K562 (cell line): ENCODE measurements around the gene MAD1L1. TPM values are rescaled to one million over a fixed set of nuclear protein-coding genes. Genes with fewer than 3 reads are reported as not detected.
A peak's percentile ranks its signal among the peaks of the same experiment; 100 is the strongest.

ENCODE experiments used
- BMI1 ChIP-seq: fragments of 150-350 bp; IDR thresholded peaks from 2 replicates; pipeline ENCODE4 v1.6.1; 2014; ENCODE audit warnings: low read length
- CCNT2 ChIP-seq: IDR thresholded peaks from 2 replicates; pipeline ENCODE4 v1.6.1; 2011; ENCODE audit warnings: borderline replicate concordance, low read depth, mild to moderate bottlenecking, moderate library complexity, mixed read lengths, low read length; ENCODE audit not compliant: insufficient read length; ENCODE audit errors: extremely low read depth
- CHCHD3 ChIP-seq: fragments of 250-450 bp; sonication (Bioruptor Pico); IDR thresholded peaks from 2 replicates; pipeline ENCODE4 v2.1.2; 2022; ENCODE audit warnings: mild to moderate bottlenecking
- CHD7 ChIP-seq: fragments of 200-600 bp; sonication (generic); IDR thresholded peaks from one replicate; pipeline ENCODE4 v1.6.1; 2012; ENCODE audit warnings: mild to moderate bottlenecking, low read depth, low read length, inconsistent platforms
- ELF4 ChIP-seq: fragments of 450-650 bp; formaldehyde crosslinking; IDR thresholded peaks from 2 replicates; pipeline ENCODE4 v1.4.0; 2022; ENCODE audit warnings: missing genetic modification characterization
- FOXA1 ChIP-seq: fragments of 450-650 bp; IDR thresholded peaks from 2 replicates; pipeline ENCODE4 v1.6.1; 2016; ENCODE audit warnings: mild to moderate bottlenecking, borderline replicate concordance
- FOXA3 ChIP-seq, 2 experiments: fragments of 450-650 bp in 1 of 2; sonication (generic) in 1 of 2; formaldehyde crosslinking; IDR thresholded peaks in 1 of 2; conservative IDR thresholded peaks in 1 of 2; 2 replicates each; pipeline versions ENCODE4 v1.4.0 to v1.8.0; 2020 to 2022; ENCODE audit warnings: mild to moderate bottlenecking in 2 of 2, missing genetic modification reagents in 1 of 2
- ILK ChIP-seq: fragments of 450-650 bp; IDR thresholded peaks from 2 replicates; pipeline ENCODE4 v1.6.1; 2016; ENCODE audit warnings: missing genetic modification characterization, low read depth, mild to moderate bottlenecking, missing compliant biosample characterization, moderate library complexity, borderline replicate concordance
- JUN ChIP-seq, 2 experiments: sonication (generic) in 1 of 2; formaldehyde crosslinking in 1 of 2; IDR thresholded peaks; 2 replicates each; pipeline versions ENCODE4 v1.6.1 to v1.8.0; 2012 to 2022; ENCODE audit warnings: borderline replicate concordance in 2 of 2, mild to moderate bottlenecking in 2 of 2, improper control_type of control experiment in 1 of 2, low read depth in 1 of 2, low read length in 1 of 2, missing genetic modification reagents in 1 of 2
- MAFF ChIP-seq: IDR thresholded peaks from 2 replicates; pipeline ENCODE4 v1.6.1; 2012; ENCODE audit warnings: low read length, improper control_type of control experiment
- MAFG ChIP-seq: fragments of 450-650 bp; conservative IDR thresholded peaks from 2 replicates; pipeline ENCODE4 v1.6.1; 2016; ENCODE audit warnings: missing genetic modification characterization, missing compliant biosample characterization
- PPARD ChIP-seq: fragments of 250-450 bp; sonication (Bioruptor Pico); IDR thresholded peaks from 2 replicates; pipeline ENCODE4 v1.8.0; 2022; ENCODE audit warnings: inconsistent platforms, mild to moderate bottlenecking, moderate library complexity
- SRSF7 ChIP-seq: fragments of 200-400 bp; formaldehyde crosslinking; optimal IDR thresholded peaks from 2 replicates; pipeline ENCODE3; 2017; ENCODE audit warnings: mild to moderate bottlenecking, low read depth, low read length
- TCF7L2 ChIP-seq: fragments of 150-350 bp; IDR thresholded peaks from 2 replicates; pipeline ENCODE4 v1.6.1; 2016; ENCODE audit warnings: low read depth, mild to moderate bottlenecking, low read length, moderate library complexity
- ZNF311 ChIP-seq: fragments of 250-450 bp; sonication (Bioruptor Pico); IDR thresholded peaks from 2 replicates; pipeline ENCODE4 v1.4.0; 2020; ENCODE audit warnings: mild to moderate bottlenecking, moderate library complexity
- ZNF644 ChIP-seq: fragments of 200-800 bp; sonication (Bioruptor generic); IDR thresholded peaks from 2 replicates; pipeline ENCODE4 v1.6.1; 2016; ENCODE audit warnings: low read depth, missing genetic modification characterization, missing compliant biosample characterization
- polyA plus RNA-seq, 8 experiments: library from polyadenylated mRNA; depleted of rRNA in 4 of 8; stranded (reverse) in 5 of 8; unstranded in 3 of 8; fragments of >200 nt; fragmentation: Nextera tagmentation in 2 of 8; fragmentation: Illumina TruSeq in 1 of 8; extraction: Ambion mirVana in 2 of 8; extraction: Trizol in 1 of 8; gene quantifications; 2 replicates each; pipeline versions ENCODE4 v1.2.1 to v1.2.3, GENCODE V29; 2011 to 2014; ENCODE audit warnings: inconsistent platforms in 1 of 8, missing spikeins in 1 of 8
- total RNA-seq, 7 experiments: library from RNA; depleted of rRNA in 6 of 7; stranded (reverse); fragments of >200 nt in 6 of 7; fragmentation: Illumina TruSeq in 2 of 7; extraction: Trizol in 2 of 7; gene quantifications; 2 replicates each; pipeline versions ENCODE4 v1.2.1 to v1.2.3, GENCODE V29; 2011 to 2021; ENCODE audit warnings: low replicate concordance in 1 of 7

The MAD1L1 gene
- total and polyA plus RNA-seq, 9 of the 15 experiments (the other 6 are each of a cell fraction or from before 2014, with no cell fraction given): 1.7 to 89.7 (median 18.0) TPM

- TF ChIP-seq CHD7 (no peak), PPARD (no peak), ILK (tag) (no peak), ELF4 (CRISPR knock-in tag) (0 out of 2 replicates have a peak, but pooled peaks have one; percentile 60), CHCHD3 (CRISPR knock-in tag) (no peak), ZNF311 (CRISPR knock-in tag) (no peak), JUN (IDR thresholded peaks at IDR 0.05; ENCODE audit: borderline replicate concordance, low read depth, low read length) (no peak), JUN (CRISPR knock-in tag; IDR thresholded peaks at IDR 0.05; ENCODE audit: borderline replicate concordance) (peak; percentile 22; the same call in 1 of the 2 replicates), SRSF7 (no peak), TCF7L2 (no peak), CCNT2 (no peak), MAFF (no peak), FOXA1 (no peak), FOXA3 (CRISPR knock-in tag; conservative IDR thresholded peaks at IDR 0.05 in 1 of 2, IDR thresholded peaks at IDR 0.05 in 1 of 2) (no peak; a peak in 1 of 4 replicates), MAFG (tag) (no peak), ZNF644 (no peak), BMI1 (no peak)
Observed at GRCh38 chr7:2241580-2242540, 9.1 kb upstream of the MAD1L1 start, which contains the start of the genes MRM2 and NUDT1 (continued).
